CD8-positive, alpha-beta memory T cell (primary cell): ENCODE results near the gene TKT. TPM values are rescaled to one million over a fixed set of nuclear protein-coding genes. Genes with fewer than 3 reads are reported as not detected.

Experiments
- CTCF ChIA-PET: fragments of 350-600 bp; sonication (Branson Sonifier 250); formaldehyde crosslinking; loops from one replicate; lab custom pipeline; 2021; ENCODE audit warnings: antibody characterized with exemption; lab: Charles Lee
- POLR2A ChIA-PET: fragments of 350-600 bp; sonication (Branson Sonifier 250); formaldehyde crosslinking; loops from one replicate; lab custom pipeline; 2021; ENCODE audit warnings: antibody characterized with exemption; lab: Charles Lee
- DNase-seq, 5 donors: peaks; one replicate each; pipeline versions ENCODE4 v3.0.0 to v3.0.0-alpha.2; 2020 to 2022; ENCODE audit warnings: mixed read lengths in 1 of 5
- H3K27ac ChIP-seq: one replicate; pipeline ENCODE4 v1.7.0; 2013; ENCODE audit warnings: low read depth, mild to moderate bottlenecking, low read length, moderate library complexity
- H3K27me3 ChIP-seq: 2 replicates; pipeline ENCODE4 v1.7.0; 2013; ENCODE audit warnings: low read length, mild to moderate bottlenecking; ENCODE audit not compliant: insufficient read depth, poor library complexity, severe bottlenecking
- H3K36me3 ChIP-seq: 2 replicates; pipeline ENCODE4 v1.7.0; 2013; ENCODE audit warnings: mild to moderate bottlenecking, low read length, moderate library complexity; ENCODE audit not compliant: insufficient read depth
- H3K4me1 ChIP-seq: 2 replicates; pipeline ENCODE4 v1.7.0; 2013; ENCODE audit warnings: mild to moderate bottlenecking, low read length, moderate library complexity; ENCODE audit not compliant: insufficient read depth
- H3K4me3 ChIP-seq: 2 replicates; pipeline ENCODE4 v1.7.0; 2013; ENCODE audit warnings: mild to moderate bottlenecking, low read length
- H3K9me3 ChIP-seq: 2 replicates; pipeline ENCODE4 v1.7.0; 2013; ENCODE audit warnings: mild to moderate bottlenecking, low read length
- H3K27ac Mint-ChIP-seq, 8 donors: one replicate each; pipeline ENCODE4 v1.8.0; 2020 to 2021; ENCODE audit warnings: mixed read lengths in 8 of 8, mild to moderate bottlenecking in 6 of 8, inconsistent platforms in 3 of 8, moderate library complexity in 3 of 8
- H3K27me3 Mint-ChIP-seq, 2 donors: one replicate each; pipeline ENCODE4 v1.8.0; 2020 to 2021; ENCODE audit warnings: mixed read lengths in 2 of 2, mild to moderate bottlenecking in 1 of 2, moderate library complexity in 1 of 2
- H3K36me3 Mint-ChIP-seq, 3 donors: one replicate each; pipeline ENCODE4 v1.8.0; 2020 to 2021; ENCODE audit warnings: mixed read lengths in 3 of 3, inconsistent platforms in 1 of 3, mild to moderate bottlenecking in 1 of 3
- H3K4me1 Mint-ChIP-seq, 3 donors: one replicate each; pipeline ENCODE4 v1.8.0; 2020 to 2021; ENCODE audit warnings: mixed read lengths in 3 of 3, inconsistent platforms in 1 of 3, mild to moderate bottlenecking in 1 of 3
- H3K4me3 Mint-ChIP-seq, 7 donors: one replicate each; pipeline ENCODE4 v1.8.0; 2020 to 2021; ENCODE audit warnings: mixed read lengths in 7 of 7, mild to moderate bottlenecking in 6 of 7, moderate library complexity in 4 of 7, inconsistent platforms in 2 of 7
- H3K9me3 Mint-ChIP-seq, 5 donors: one replicate each; pipeline ENCODE4 v1.8.0; 2020 to 2022; ENCODE audit warnings: mixed read lengths in 5 of 5, mild to moderate bottlenecking in 3 of 5, moderate library complexity in 2 of 5, inconsistent platforms in 1 of 5
- polyA plus RNA-seq: library from polyadenylated mRNA; unstranded; fragments of 300-500 nt; fragmentation: Illumina TruSeq; gene quantifications from one replicate; pipeline ENCODE4 v1.2.3, GENCODE V29; 2021
- total RNA-seq, 2 experiments: library from RNA; stranded (reverse); gene quantifications; one replicate each; pipeline ENCODE4 v1.2.3, GENCODE V29; 2021

Gene TKT
- total and polyA plus RNA-seq, 3 experiments from 2014 or later, result 59.3 to 182 (median 173) TPM

- Mint-ChIP-seq H3K4me1 (peaks cover 7 to 11% (median 8%) of the 10 kb centered on the region in 3 donors), H3K4me3 (no peak overlapping the region), H3K27ac (peak overlapping the region in 2 of 8 donors; percentile 9 to 57), H3K27me3 (peaks cover 0 to 4% of the 10 kb centered on the region in 2 donors), H3K36me3 (peaks cover 0 to 14% (median 2%) of the 10 kb centered on the region in 3 donors), H3K9me3 (no peaks in the 10 kb centered on the region)
- Histone ChIP-seq H3K27ac (no peak overlapping the region), H3K4me1 (peaks cover 3% of the 10 kb centered on the region), H3K4me3 (no peak overlapping the region), H3K36me3 (no peaks in the 10 kb centered on the region), H3K9me3 (no peaks in the 10 kb centered on the region), H3K27me3 (no peaks in the 10 kb centered on the region)
- peak in 2 of 5 donors; percentile 5 to 23 for DNase-seq
- POLR2A ChIA-PET, result interaction anchor here (0.6 to 0.8 kb wide), 2 partner anchors 63 to 86 kb away, joined by 3 to 4 read pairs; no protein-coding TSS in a partner anchor
- CTCF ChIA-PET, result interaction anchor here (0.6 to 5.0 kb wide), 19 partner anchors 9 to 347 kb away, joined by 3 to 99 read pairs (median 4); partner anchors contain the start of gene RFT1
Observed at GRCh38 chr3:53196575-53197407, 59.0 kb downstream of the TKT start.

- Histone ChIP-seq H3K9me3 (no peaks in the 10 kb centered on the region), H3K27ac (no peak overlapping the region), H3K36me3 (no peaks in the 10 kb centered on the region), H3K4me1 (peaks cover 3% of the 10 kb centered on the region), H3K4me3 (no peak overlapping the region), H3K27me3 (no peaks in the 10 kb centered on the region)
- Mint-ChIP-seq H3K27me3 (peaks cover 0 to 3% of the 10 kb centered on the region in 2 donors), H3K4me3 (no peak overlapping the region), H3K36me3 (peaks cover 0 to 17% (median 2%) of the 10 kb centered on the region in 3 donors), H3K27ac (no peak overlapping the region), H3K9me3 (no peaks in the 10 kb centered on the region), H3K4me1 (peaks cover 7 to 11% (median 8%) of the 10 kb centered on the region in 3 donors)
- CTCF ChIA-PET, result interaction anchor here (0.6 to 5.0 kb wide), 22 partner anchors 8 to 346 kb away, joined by 3 to 99 read pairs (median 4); partner anchors contain the start of gene RFT1
- DNase-seq, result peak; percentile 43 to 68 (median 44)
- POLR2A ChIA-PET, result interaction anchor here (0.8 kb wide), 1 partner anchor 62 kb away, joined by 3 read pairs; no protein-coding TSS in a partner anchor
Observed at GRCh38 chr3:53195602-53196574, 59.9 kb downstream of the TKT start.

GRCh38 chr3:53195066-53195450 lies 60.8 kb downstream of the TKT start:
- POLR2A ChIA-PET, result no interaction called here
- no peak overlapping the region for H3K4me3 Mint-ChIP-seq
- no peaks in the 10 kb centered on the region for H3K9me3 Mint-ChIP-seq
- H3K36me3 ChIP-seq, result peaks cover 5% of the 10 kb centered on the region
- peak in 1 of 5 donors; percentile 41 for DNase-seq
- peaks cover 2 to 24% (median 6%) of the 10 kb centered on the region in 3 donors for H3K36me3 Mint-ChIP-seq
- no peak overlapping the region for H3K4me3 ChIP-seq
- no peak overlapping the region for H3K27ac ChIP-seq
- no peaks in the 10 kb centered on the region for H3K9me3 ChIP-seq
- no peaks in the 10 kb centered on the region for H3K27me3 Mint-ChIP-seq
- H3K27ac Mint-ChIP-seq, result peak overlapping the region in 1 of 8 donors; percentile 67
- H3K27me3 ChIP-seq, result no peaks in the 10 kb centered on the region
- H3K4me1 ChIP-seq, result peaks cover 3% of the 10 kb centered on the region
- CTCF ChIA-PET, result interaction anchor here (1.3 to 5.0 kb wide), 10 partner anchors 8 to 83 kb away, joined by 4 to 99 read pairs (median 6); partner anchors contain the start of gene RFT1
- H3K4me1 Mint-ChIP-seq, result peaks cover 7 to 11% (median 8%) of the 10 kb centered on the region in 3 donors

- H3K4me3 ChIP-seq, result no peak overlapping the region
- CTCF ChIA-PET, result interaction anchor here (1.3 to 5.0 kb wide), 7 partner anchors 18 to 82 kb away, joined by 4 to 99 read pairs (median 16); no protein-coding TSS in a partner anchor
- Mint-ChIP-seq H3K9me3 (no peaks in the 10 kb centered on the region), H3K27me3 (no peaks in the 10 kb centered on the region), H3K4me3 (no peak overlapping the region), H3K36me3 (peaks cover 5 to 29% (median 9%) of the 10 kb centered on the region in 3 donors), H3K27ac (no peak overlapping the region), H3K4me1 (peaks cover 7 to 11% (median 8%) of the 10 kb centered on the region in 3 donors)
- no peak overlapping the region for H3K27ac ChIP-seq
- POLR2A ChIA-PET, result no interaction called here
- DNase-seq, result peak in 1 of 5 donors; percentile 40
- peaks cover 7% of the 10 kb centered on the region for H3K36me3 ChIP-seq
- no peaks in the 10 kb centered on the region for H3K9me3 ChIP-seq
- H3K27me3 ChIP-seq, result no peaks in the 10 kb centered on the region
- H3K4me1 ChIP-seq, result peaks cover 3% of the 10 kb centered on the region
Observed at GRCh38 chr3:53194210-53195065, 61.4 kb downstream of the TKT start.

GRCh38 chr3:53193466-53194209 lies 62.2 kb downstream of the TKT start:
- Mint-ChIP-seq H3K36me3 (peaks cover 5 to 37% (median 9%) of the 10 kb centered on the region in 3 donors), H3K27me3 (no peaks in the 10 kb centered on the region), H3K9me3 (no peaks in the 10 kb centered on the region), H3K27ac (no peak overlapping the region), H3K4me3 (no peak overlapping the region), H3K4me1 (peaks cover 7 to 11% (median 8%) of the 10 kb centered on the region in 3 donors)
- Histone ChIP-seq H3K36me3 (peaks cover 7% of the 10 kb centered on the region), H3K4me1 (peaks cover 3% of the 10 kb centered on the region), H3K9me3 (no peaks in the 10 kb centered on the region), H3K4me3 (no peak overlapping the region), H3K27me3 (no peaks in the 10 kb centered on the region), H3K27ac (no peak overlapping the region)
- CTCF ChIA-PET, result interaction anchor here (0.6 to 1.5 kb wide), 3 partner anchors 13 to 153 kb away, joined by 3 to 9 read pairs (median 3); no protein-coding TSS in a partner anchor
- POLR2A ChIA-PET, result no interaction called here
- DNase-seq, result peak in 1 of 5 donors; percentile 26

- Histone ChIP-seq H3K4me1 (peaks cover 3% of the 10 kb centered on the region), H3K4me3 (no peak overlapping the region), H3K9me3 (no peaks in the 10 kb centered on the region), H3K27ac (no peak overlapping the region), H3K27me3 (no peaks in the 10 kb centered on the region), H3K36me3 (peaks cover 7% of the 10 kb centered on the region)
- peak in 1 of 5 donors; percentile 33 for DNase-seq
- CTCF ChIA-PET, result interaction anchor here (0.6 to 1.5 kb wide), 5 partner anchors 12 to 154 kb away, joined by 3 to 9 read pairs (median 3); no protein-coding TSS in a partner anchor
- H3K4me3 Mint-ChIP-seq, result no peak overlapping the region
- H3K9me3 Mint-ChIP-seq, result no peaks in the 10 kb centered on the region
- POLR2A ChIA-PET, result no interaction called here
- no peaks in the 10 kb centered on the region for H3K27me3 Mint-ChIP-seq
- H3K4me1 Mint-ChIP-seq, result peaks cover 7 to 11% (median 8%) of the 10 kb centered on the region in 3 donors
- H3K36me3 Mint-ChIP-seq, result peaks cover 5 to 45% (median 9%) of the 10 kb centered on the region in 3 donors
- peak overlapping the region in 4 of 8 donors; percentile 72 to 88 (median 80) for H3K27ac Mint-ChIP-seq
Observed at GRCh38 chr3:53192608-53193007, 63.2 kb downstream of the TKT start.
